HG03442 (cell line): ENCODE measurements around the gene PRKCH.
A peak's percentile ranks its signal among the peaks of the same experiment; 100 is the strongest.

Source experiments
- ATAC-seq: cut with Tn5 transposase; IDR thresholded peaks from one replicate; pipeline ENCODE4 v1.9.1; 2021; ENCODE audit warnings: mild to moderate bottlenecking, moderate library complexity; ENCODE audit not compliant: unreplicated experiment

PRKCH gene

GRCh38 chr14:61561657-61562276 is 240.4 kb downstream of the PRKCH start:
- no peak for ATAC-seq

DNA sequence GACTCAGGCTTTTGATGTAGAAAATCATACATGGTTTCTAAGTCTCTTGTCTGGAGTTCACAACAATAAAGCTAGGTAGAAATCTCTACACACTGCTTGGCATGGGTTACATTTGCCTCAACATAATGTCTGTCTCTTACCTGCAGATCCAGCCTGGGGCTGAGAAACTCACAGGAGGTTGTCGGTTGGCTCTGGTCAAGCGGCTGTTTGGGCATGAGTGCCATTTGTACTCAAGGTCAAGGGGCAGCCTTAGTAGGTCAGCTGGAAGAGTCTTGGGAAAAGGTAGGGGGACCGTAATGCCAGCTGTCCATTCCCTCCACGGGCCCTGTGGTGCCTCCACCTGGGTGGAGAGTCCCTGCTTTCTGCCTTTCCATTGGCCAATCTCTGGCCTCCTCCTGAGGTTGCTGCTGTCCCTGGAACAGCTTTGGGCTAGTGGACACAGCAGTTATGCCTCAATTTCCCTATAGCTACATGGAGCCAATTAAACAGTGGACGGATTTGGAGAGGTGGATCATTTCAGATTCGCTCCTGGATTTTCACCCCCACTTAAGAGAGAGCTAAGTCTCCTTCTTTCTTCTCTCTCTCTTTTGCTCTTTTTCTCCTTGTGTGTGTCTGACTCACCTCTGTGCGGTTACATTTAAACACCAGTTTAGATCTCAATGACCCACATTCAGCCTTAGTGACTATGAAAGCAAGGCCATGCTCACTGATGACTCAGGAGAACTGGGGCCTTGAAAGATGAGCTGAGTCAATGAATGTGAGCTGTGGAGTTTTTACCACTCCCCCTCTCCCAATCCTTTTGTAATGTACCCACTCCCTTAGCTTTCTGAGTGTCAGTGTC is 241.2 kb downstream of the PRKCH start:
- ATAC-seq = no peak

DNA sequence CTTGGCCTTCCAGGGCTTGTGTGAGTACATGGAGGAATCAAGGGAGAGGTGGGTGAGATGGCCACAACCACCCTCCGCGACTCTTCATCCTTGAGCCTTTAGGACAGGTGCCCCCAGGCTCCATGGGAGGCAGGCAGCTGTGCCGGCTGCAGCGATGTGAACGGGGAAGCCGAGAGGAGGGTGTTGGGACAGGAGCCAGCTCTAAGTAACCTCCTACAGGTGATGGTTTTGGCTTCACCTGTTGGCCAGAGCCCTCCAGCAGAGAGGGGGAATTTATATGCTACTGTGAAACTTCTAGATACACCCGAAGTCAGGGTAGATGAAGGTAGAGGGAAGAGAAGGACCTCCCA is 241.8 kb downstream of the PRKCH start:
- no peak for ATAC-seq

GRCh38 chr14:61563880-61564617 is 242.7 kb downstream of the PRKCH start:
- ATAC-seq = no peak

GRCh38 chr14:61564618-61565091 is 243.3 kb downstream of the PRKCH start:
- no peak for ATAC-seq

GRCh38 chr14:61565181-61565580 is 243.8 kb downstream of the PRKCH start:
- no peak for ATAC-seq

GRCh38 chr14:61565836-61566536 is 244.6 kb downstream of the PRKCH start:
- ATAC-seq = no peak

- ATAC-seq = no peak
Observed at GRCh38 chr14:61566537-61567225, 245.3 kb downstream of the PRKCH start.

GRCh38 chr14:61567838-61568571 is 246.6 kb downstream of the PRKCH start:
- ATAC-seq = no peak

GRCh38 chr14:61568572-61569011 is 247.2 kb downstream of the PRKCH start:
- ATAC-seq = peak; percentile 84

DNA sequence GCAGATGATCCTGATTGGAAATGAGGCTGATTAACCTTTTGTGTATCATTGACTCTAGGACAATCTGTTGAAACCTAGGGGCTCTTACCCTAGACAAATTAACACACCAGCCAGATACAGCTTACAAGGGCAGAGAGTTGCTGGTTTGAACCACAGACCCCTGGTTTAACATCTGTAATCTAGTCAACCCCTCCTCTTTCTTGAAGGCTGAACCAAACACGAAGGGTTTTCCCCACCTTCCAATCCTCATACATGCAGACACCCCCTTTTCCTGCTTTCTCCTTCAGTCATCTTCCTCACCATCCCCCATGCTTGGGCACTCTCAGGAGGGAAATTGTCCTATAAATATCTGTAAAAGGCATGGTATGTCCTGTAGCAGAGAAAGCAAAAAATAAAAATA is 247.9 kb downstream of the PRKCH start:
- no peak for ATAC-seq

DNA sequence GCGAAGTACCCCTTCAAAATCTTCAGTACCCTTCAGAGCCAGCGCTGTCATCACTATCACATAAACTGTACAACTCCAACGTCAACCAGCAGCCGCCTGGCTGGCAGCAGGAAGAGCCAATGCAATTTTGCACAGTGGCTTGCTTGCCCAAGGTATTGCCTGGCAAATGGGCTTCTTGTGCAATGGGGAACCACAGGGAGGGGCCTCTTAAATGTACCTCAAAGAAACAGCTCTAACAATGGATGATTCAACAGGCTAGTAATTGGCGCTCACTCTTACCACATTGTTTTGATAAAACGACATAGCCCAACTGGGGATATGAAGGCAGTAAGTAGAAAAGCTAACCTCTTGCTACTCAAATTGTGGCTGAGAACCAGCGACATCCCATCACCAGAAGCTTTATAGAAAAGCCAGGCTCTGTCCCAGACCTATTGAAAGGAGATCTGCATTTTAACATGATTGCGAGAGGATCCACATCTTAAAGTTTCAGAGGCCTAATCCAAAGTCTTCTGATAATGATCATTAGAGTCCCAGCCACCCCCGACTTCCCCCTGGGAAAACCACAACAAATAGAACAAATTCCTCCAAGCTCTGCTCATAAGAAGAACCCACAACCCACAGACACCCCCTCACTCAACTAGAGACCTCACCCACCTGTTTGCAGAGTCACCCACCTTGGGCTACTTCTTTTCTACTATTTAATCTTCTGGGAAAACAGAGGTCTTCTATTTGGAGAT is 248.6 kb downstream of the PRKCH start:
- ATAC-seq = no peak

- ATAC-seq = no peak
Observed at GRCh38 chr14:61570549-61571290, 249.3 kb downstream of the PRKCH start.

- no peak for ATAC-seq
Observed at GRCh38 chr14:61571917-61572316, 250.5 kb downstream of the PRKCH start.

DNA sequence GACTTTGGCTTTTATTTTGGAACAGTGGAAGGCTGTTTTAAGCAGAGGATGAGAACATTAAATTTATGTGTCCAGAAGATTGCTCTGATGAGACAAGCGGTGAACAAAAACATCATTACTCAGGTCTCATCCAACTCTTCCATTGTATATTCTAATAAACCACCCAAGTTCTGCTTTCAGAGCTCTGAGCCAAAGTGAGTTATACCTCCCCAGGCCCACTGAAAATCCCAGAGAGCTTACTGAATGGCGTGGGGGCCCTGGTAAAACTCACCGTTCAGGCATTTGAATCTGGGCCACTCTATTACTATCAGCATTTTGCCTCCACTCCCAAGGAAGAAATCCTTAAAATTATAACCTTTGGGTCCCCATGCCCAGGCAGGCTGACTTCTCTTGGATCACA is 251.9 kb downstream of the PRKCH start:
- ATAC-seq = no peak

- no peak for ATAC-seq
Observed at GRCh38 chr14:61573748-61574513, 252.6 kb downstream of the PRKCH start.

DNA sequence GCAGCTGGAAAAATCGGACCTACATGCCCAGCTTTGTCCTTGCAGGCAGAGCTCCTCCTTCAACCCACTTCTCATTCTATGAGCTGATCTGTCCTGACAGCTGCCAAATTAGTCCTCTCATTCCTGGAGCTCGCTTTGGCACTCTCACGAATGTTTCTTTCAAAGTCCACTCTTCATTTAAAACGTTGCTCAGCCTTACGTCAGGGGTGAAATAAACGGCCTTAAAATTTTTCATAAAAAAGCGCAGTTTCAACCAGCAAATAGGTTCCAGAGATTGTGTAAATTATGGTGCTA is 253.1 kb downstream of the PRKCH start:
- ATAC-seq = no peak

DNA sequence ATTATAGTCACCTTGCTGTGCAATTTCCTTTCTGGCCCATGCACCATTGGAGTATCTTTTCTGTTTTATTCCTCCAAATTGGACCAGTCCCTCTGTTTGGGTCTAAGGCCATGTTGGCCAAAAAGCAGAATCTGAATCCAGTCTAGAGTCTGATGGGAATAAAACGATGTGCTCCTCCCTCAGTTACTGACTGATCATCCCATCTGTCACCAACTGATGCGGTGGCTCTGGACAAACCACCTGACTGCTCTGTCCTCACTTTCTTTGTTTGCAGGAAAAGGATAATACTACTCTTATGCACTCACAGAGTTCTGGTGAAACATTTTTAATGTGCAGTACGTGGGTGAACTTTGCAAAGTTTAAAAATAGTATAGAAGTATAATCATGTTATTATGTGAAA is 253.7 kb downstream of the PRKCH start:
- ATAC-seq = no peak
